Naive thymus-derived CD4-positive, alpha-beta T cell (primary cell): ENCODE data around the gene FAAP100. TPM values are rescaled to one million over a fixed set of nuclear protein-coding genes. Genes with fewer than 3 reads are reported as not detected.

Source experiments
- ATAC-seq: fragments of 150-1000 bp; cut with Tn5 transposase; 2 replicates; pipeline ENCODE4 v1.10.0; 2021; ENCODE audit warnings: mild to moderate bottlenecking, moderate library complexity
- CTCF ChIA-PET: fragments of 350-600 bp; sonication (Branson Sonifier 250); formaldehyde crosslinking; loops from one replicate; lab custom pipeline; 2021; ENCODE audit warnings: antibody characterized with exemption; lab: Charles Lee
- POLR2A ChIA-PET: fragments of 350-600 bp; sonication (Branson Sonifier 250); formaldehyde crosslinking; loops from one replicate; lab custom pipeline; 2021; ENCODE audit warnings: antibody characterized with exemption, inconsistent platforms; lab: Charles Lee
- DNase-seq, 9 donors: peaks; one replicate each; pipeline versions ENCODE4 v3.0.0 to v3.0.0-alpha.2; 2020 to 2022; ENCODE audit warnings: mixed read lengths in 1 of 9
- H3K27ac ChIP-seq: one replicate; pipeline ENCODE4 v1.7.0; 2013; ENCODE audit warnings: mild to moderate bottlenecking, low read depth, low read length, moderate library complexity
- H3K27me3 ChIP-seq, 2 donors: one replicate each; pipeline ENCODE4 v1.7.0; 2013; ENCODE audit warnings: low read length in 2 of 2, mild to moderate bottlenecking in 2 of 2, moderate library complexity in 2 of 2; ENCODE audit not compliant: control insufficient read depth in 2 of 2, insufficient read depth in 2 of 2
- H3K36me3 ChIP-seq, 3 experiments: 1 replicate in 2 of 3; 2 replicates in 1 of 3; pipeline ENCODE4 v1.7.0; 2013; ENCODE audit warnings: low read length in 3 of 3, mild to moderate bottlenecking in 3 of 3, moderate library complexity in 1 of 3; ENCODE audit not compliant: insufficient read depth in 3 of 3, control insufficient read depth in 2 of 3
- H3K4me1 ChIP-seq, 2 donors: one replicate each; pipeline ENCODE4 v1.7.0; 2013; ENCODE audit warnings: low read length in 2 of 2, mild to moderate bottlenecking in 2 of 2, moderate library complexity in 1 of 2; ENCODE audit not compliant: control insufficient read depth in 2 of 2, insufficient read depth in 2 of 2
- H3K4me3 ChIP-seq: 2 replicates; pipeline ENCODE4 v1.7.0; 2013; ENCODE audit warnings: mild to moderate bottlenecking, low read length
- H3K9me3 ChIP-seq, 3 experiments: 1 replicate in 2 of 3; 2 replicates in 1 of 3; pipeline ENCODE4 v1.7.0; 2013; ENCODE audit warnings: low read length in 3 of 3; ENCODE audit not compliant: control insufficient read depth in 2 of 3
- H3K27ac Mint-ChIP-seq, 9 donors: one replicate each; pipeline ENCODE4 v1.8.0; 2020 to 2022; ENCODE audit warnings: mixed read lengths in 9 of 9, mild to moderate bottlenecking in 8 of 9, moderate library complexity in 5 of 9, inconsistent platforms in 2 of 9
- H3K27me3 Mint-ChIP-seq, 5 donors: one replicate each; pipeline ENCODE4 v1.8.0; 2021 to 2022; ENCODE audit warnings: mixed read lengths in 5 of 5, mild to moderate bottlenecking in 1 of 5
- H3K36me3 Mint-ChIP-seq, 5 donors: one replicate each; pipeline ENCODE4 v1.8.0; 2020 to 2022; ENCODE audit warnings: mixed read lengths in 5 of 5, mild to moderate bottlenecking in 3 of 5, inconsistent platforms in 1 of 5
- H3K4me1 Mint-ChIP-seq, 7 donors: one replicate each; pipeline ENCODE4 v1.8.0; 2020 to 2022; ENCODE audit warnings: mixed read lengths in 7 of 7, mild to moderate bottlenecking in 3 of 7, inconsistent platforms in 1 of 7
- H3K4me3 Mint-ChIP-seq, 10 donors: one replicate each; pipeline ENCODE4 v1.8.0; 2020 to 2022; ENCODE audit warnings: mild to moderate bottlenecking in 10 of 10, mixed read lengths in 10 of 10, moderate library complexity in 6 of 10, inconsistent platforms in 2 of 10
- H3K9me3 Mint-ChIP-seq, 11 donors: one replicate each; pipeline ENCODE4 v1.8.0; 2020 to 2022; ENCODE audit warnings: mixed read lengths in 11 of 11, mild to moderate bottlenecking in 4 of 11, inconsistent platforms in 1 of 11, moderate library complexity in 1 of 11
- intact Hi-C, 2 donors: fragments of 100-400 bp; cut with micrococcal nuclease; formaldehyde crosslinking; loops; one replicate each; pipeline ENCODE4 v1.15.1; 2023
- polyA plus RNA-seq, 2 donors: library from polyadenylated mRNA; unstranded; fragments of 300-500 nt; fragmentation: Illumina TruSeq; gene quantifications; one replicate each; pipeline ENCODE4 v1.2.3, GENCODE V29; 2021
- total RNA-seq, 6 experiments: library from RNA in 5 of 6; stranded (reverse) in 5 of 6; gene quantifications; 1 replicate in 5 of 6; 2 replicates in 1 of 6; pipeline ENCODE4 v1.2.3 and lab custom pipeline; 2021 to 2026

FAAP100 gene
- total and polyA plus RNA-seq, 7 experiments from 2014 or later: 9.0 to 57.0 (median 37.7) TPM

- H3K4me1 Mint-ChIP-seq: peaks cover 0 to 6% (median 4%) of the 10 kb centered on the region in 7 donors
- CTCF ChIA-PET: no interaction called here
- DNase-seq (no peak), ATAC-seq (no peak)
- peaks cover 0 to 22% (median 4%) of the 10 kb centered on the region in 5 donors for H3K27me3 Mint-ChIP-seq
- no peak overlapping the region for H3K4me3 Mint-ChIP-seq
- H3K27ac ChIP-seq: no peak overlapping the region
- intact Hi-C loops: no loop called here
- H3K9me3 Mint-ChIP-seq: no peaks in the 10 kb centered on the region
- POLR2A ChIA-PET: no interaction called here
- H3K36me3 Mint-ChIP-seq: no peaks in the 10 kb centered on the region
- H3K27ac Mint-ChIP-seq: no peak overlapping the region
- H3K36me3 ChIP-seq: no peaks in the 10 kb centered on the region
- no peaks in the 10 kb centered on the region for H3K27me3 ChIP-seq
- H3K4me1 ChIP-seq: peaks cover 0 to 7% of the 10 kb centered on the region in 2 donors
- no peaks in the 10 kb centered on the region for H3K9me3 ChIP-seq
- no peak overlapping the region for H3K4me3 ChIP-seq
These were observed 28.6 kb downstream of the FAAP100 start for GRCh38 chr17:81523402-81524038.

DNA sequence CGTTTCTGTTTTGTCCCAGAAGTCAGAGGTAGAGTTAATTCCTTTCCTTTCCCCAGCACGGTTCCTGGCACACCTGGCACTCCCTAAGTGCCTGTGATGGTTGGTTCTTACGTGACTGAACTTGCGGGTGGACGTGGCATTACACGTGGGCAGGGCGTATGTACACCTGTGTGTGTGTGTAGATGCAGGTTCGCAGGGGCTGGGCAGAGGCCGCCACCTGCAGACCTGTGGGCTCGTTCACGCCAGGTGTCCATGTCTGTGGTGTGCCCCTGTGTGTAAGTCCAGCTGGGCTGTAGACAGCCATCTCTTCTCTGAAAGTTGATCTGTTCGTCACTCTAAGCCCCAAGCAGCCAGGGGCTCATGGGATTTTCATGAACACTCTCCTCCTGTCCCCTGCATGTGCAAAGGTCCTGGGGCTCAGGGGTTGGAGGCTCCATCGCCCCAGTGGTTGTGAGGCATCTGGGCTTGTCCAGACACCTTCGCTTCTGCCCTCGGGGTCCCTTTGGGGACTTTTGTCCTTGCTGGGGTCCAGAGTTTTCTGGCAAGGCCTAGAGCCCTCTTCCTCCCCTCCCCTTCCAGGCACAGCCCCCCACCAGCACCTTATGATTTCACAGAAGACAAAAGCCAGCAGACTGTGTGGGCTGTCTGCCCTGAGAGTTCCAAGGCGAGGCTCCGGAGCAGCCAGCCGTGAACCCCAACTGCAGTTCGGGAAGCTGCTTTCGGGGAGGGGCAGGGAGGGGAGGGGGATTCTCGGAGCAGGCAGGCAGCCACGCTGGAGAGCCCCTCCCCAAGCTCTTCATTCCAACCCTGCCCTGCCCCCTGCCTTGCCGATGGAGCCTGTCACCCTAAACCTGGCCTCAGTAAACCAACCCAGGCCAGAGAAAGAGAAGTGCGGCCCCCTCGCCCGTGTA, 29.4 kb downstream of the FAAP100 start:
- ChIA-PET CTCF (no interaction called here), POLR2A (no interaction called here)
- H3K27ac Mint-ChIP-seq: no peak overlapping the region
- peaks cover 4 to 13% (median 7%) of the 10 kb centered on the region in 7 donors for H3K4me1 Mint-ChIP-seq
- no peaks in the 10 kb centered on the region for H3K9me3 Mint-ChIP-seq
- Histone ChIP-seq H3K36me3 (no peaks in the 10 kb centered on the region), H3K9me3 (no peaks in the 10 kb centered on the region), H3K4me3 (no peak overlapping the region), H3K4me1 (peaks cover 0 to 14% of the 10 kb centered on the region in 2 donors), H3K27me3 (no peaks in the 10 kb centered on the region), H3K27ac (no peak overlapping the region)
- no peak for ATAC-seq
- H3K4me3 Mint-ChIP-seq: no peak overlapping the region
- H3K36me3 Mint-ChIP-seq: peaks cover 0 to 2% (median 0%) of the 10 kb centered on the region in 5 donors
- DNase-seq: no peak
- intact Hi-C loops: no loop called here
- peaks cover 0 to 22% (median 4%) of the 10 kb centered on the region in 5 donors for H3K27me3 Mint-ChIP-seq

- Mint-ChIP-seq H3K27ac (peak overlapping the region in 3 of 9 donors; percentile 1 to 44 (median 15)), H3K36me3 (peaks cover 0 to 4% (median 0%) of the 10 kb centered on the region in 5 donors), H3K4me1 (peaks cover 5 to 26% (median 21%) of the 10 kb centered on the region in 7 donors), H3K4me3 (peak overlapping the region in 6 of 10 donors; percentile 28 to 84 (median 46)), H3K27me3 (peaks cover 0 to 22% (median 0%) of the 10 kb centered on the region in 5 donors), H3K9me3 (no peaks in the 10 kb centered on the region)
- Histone ChIP-seq H3K4me1 (peaks cover 0 to 28% of the 10 kb centered on the region in 2 donors), H3K9me3 (no peaks in the 10 kb centered on the region), H3K4me3 (peak overlapping the region; percentile 51), H3K27me3 (no peaks in the 10 kb centered on the region), H3K36me3 (no peaks in the 10 kb centered on the region), H3K27ac (no peak overlapping the region)
- intact Hi-C loops: no loop called here
- ChIA-PET POLR2A (interaction anchor here (0.5 to 3.5 kb wide), 3 partner anchors 10 to 32 kb away, joined by 3 to 27 read pairs (median 9); partner anchors contain the start of gene FAAP100), CTCF (interaction anchor here (0.6 to 2.7 kb wide), 4 partner anchors 30 to 934 kb away, joined by 4 to 18 read pairs (median 6); partner anchors contain the start of gene FAAP100)
- ATAC-seq (no peak), DNase-seq (no peak)
These were observed 31.9 kb downstream of the FAAP100 start for GRCh38 chr17:81520021-81520901.

- ATAC-seq: peak; percentile 74
- intact Hi-C loops: loop anchor here (1.0 to 10.0 kb wide), 4 partner anchors 34 to 225 kb away; partner anchors contain the start of gene SLC38A10 (in 1 of the 2)
- H3K9me3 ChIP-seq: no peaks in the 10 kb centered on the region
- peak overlapping the region; percentile 52 for H3K27ac ChIP-seq
- POLR2A ChIA-PET: interaction anchor here (0.5 to 3.5 kb wide), 7 partner anchors 9 to 280 kb away, joined by 3 to 27 read pairs (median 3); partner anchors contain the start of genes FAAP100, NDUFAF8 and TEPSIN
- H3K9me3 Mint-ChIP-seq: no peaks in the 10 kb centered on the region
- peaks cover 0 to 6% (median 0%) of the 10 kb centered on the region in 5 donors for H3K36me3 Mint-ChIP-seq
- H3K27me3 ChIP-seq: no peaks in the 10 kb centered on the region
- H3K4me3 Mint-ChIP-seq: peak overlapping the region in 3 of 10 donors; percentile 57 to 84 (median 57)
- no peaks in the 10 kb centered on the region for H3K36me3 ChIP-seq
- peak; percentile 59 to 76 (median 70) for DNase-seq
- H3K4me1 ChIP-seq: peaks cover 0 to 29% of the 10 kb centered on the region in 2 donors
- CTCF ChIA-PET: interaction anchor here (0.6 to 2.7 kb wide), 9 partner anchors 11 to 935 kb away, joined by 3 to 18 read pairs (median 4); partner anchors contain the start of gene FAAP100
- H3K27me3 Mint-ChIP-seq: peaks cover 0 to 21% (median 0%) of the 10 kb centered on the region in 5 donors
- H3K4me3 ChIP-seq: peak overlapping the region; percentile 51
- H3K27ac Mint-ChIP-seq: no peak overlapping the region
- H3K4me1 Mint-ChIP-seq: peaks cover 8 to 28% (median 23%) of the 10 kb centered on the region in 7 donors
These were observed 32.7 kb downstream of the FAAP100 start for GRCh38 chr17:81519284-81520020.

- H3K36me3 ChIP-seq: no peaks in the 10 kb centered on the region
- POLR2A ChIA-PET: interaction anchor here (0.7 to 3.5 kb wide), 8 partner anchors 8 to 280 kb away, joined by 3 to 27 read pairs (median 3); partner anchors contain the start of genes FAAP100, NDUFAF8 and TEPSIN
- H3K4me3 Mint-ChIP-seq: peak overlapping the region in 7 of 10 donors; percentile 50 to 84 (median 61)
- intact Hi-C loops: loop anchor here (1.0 to 10.0 kb wide), 4 partner anchors 34 to 224 kb away; partner anchors contain the start of gene SLC38A10 (in 1 of the 2)
- H3K27ac ChIP-seq: peak overlapping the region; percentile 52
- peak in 1 of 9 donors; percentile 56 for DNase-seq
- no peaks in the 10 kb centered on the region for H3K27me3 ChIP-seq
- H3K4me3 ChIP-seq: peak overlapping the region; percentile 51
- peaks cover 0 to 6% (median 0%) of the 10 kb centered on the region in 5 donors for H3K36me3 Mint-ChIP-seq
- no peak overlapping the region for H3K27ac Mint-ChIP-seq
- CTCF ChIA-PET: interaction anchor here (0.6 to 2.7 kb wide), 6 partner anchors 10 to 82 kb away, joined by 3 to 18 read pairs (median 4); partner anchors contain the start of gene FAAP100
- peak; percentile 1 for ATAC-seq
- H3K9me3 Mint-ChIP-seq: no peaks in the 10 kb centered on the region
- H3K27me3 Mint-ChIP-seq: peaks cover 0 to 21% (median 0%) of the 10 kb centered on the region in 5 donors
- peaks cover 8 to 28% (median 23%) of the 10 kb centered on the region in 7 donors for H3K4me1 Mint-ChIP-seq
- H3K4me1 ChIP-seq: peaks cover 0 to 29% of the 10 kb centered on the region in 2 donors
- no peaks in the 10 kb centered on the region for H3K9me3 ChIP-seq
These were observed 33.3 kb downstream of the FAAP100 start for GRCh38 chr17:81518785-81519283.
